GM21737 (cell line): ENCODE measurements around the gene FYN.
"Not testable (repeated sequence)": the region's sequence is repeated elsewhere in the genome, so short reads cannot be mapped to it uniquely, and the experiment has no call there.

Source experiments
- ATAC-seq: cut with Tn5 transposase; IDR thresholded peaks from one replicate; pipeline ENCODE4 v1.9.1; 2021; ENCODE audit warnings: mild to moderate bottlenecking, moderate library complexity; ENCODE audit not compliant: unreplicated experiment

The FYN gene

GRCh38 chr6:111793711-111794111 is 79.5 kb downstream of the FYN start:
- no peak for ATAC-seq

- ATAC-seq, result no peak
Measured at GRCh38 chr6:111792914-111793700, 80.1 kb downstream of the FYN start.

- no peak for ATAC-seq
Measured at GRCh38 chr6:111792241-111792640, 81.0 kb downstream of the FYN start.

- no peak for ATAC-seq
Measured at GRCh38 chr6:111791415-111791814, 81.8 kb downstream of the FYN start.

GRCh38 chr6:111789598-111789997 is 83.7 kb downstream of the FYN start:
- ATAC-seq, result no peak

- no peak for ATAC-seq
Measured at GRCh38 chr6:111788379-111789276, 84.6 kb downstream of the FYN start.

GRCh38 chr6:111786151-111786550 is 87.1 kb downstream of the FYN start:
- ATAC-seq, result not testable (repeated sequence)

- ATAC-seq, result no peak
Measured at GRCh38 chr6:111784433-111784832, 88.8 kb downstream of the FYN start.

GRCh38 chr6:111782887-111783466 is 90.3 kb downstream of the FYN start:
- ATAC-seq, result no peak

- ATAC-seq, result no peak
Measured at GRCh38 chr6:111782192-111782809, 91.0 kb downstream of the FYN start.

GRCh38 chr6:111781041-111781708 is 92.1 kb downstream of the FYN start:
- no peak for ATAC-seq

GRCh38 chr6:111780393-111780792 is 92.9 kb downstream of the FYN start:
- ATAC-seq, result no peak

GRCh38 chr6:111779660-111780059 is 93.6 kb downstream of the FYN start:
- ATAC-seq, result no peak

- no peak for ATAC-seq
Measured at GRCh38 chr6:111779031-111779430, 94.2 kb downstream of the FYN start.

- no peak for ATAC-seq
Measured at GRCh38 chr6:111777357-111777756, 95.9 kb downstream of the FYN start.

- ATAC-seq, result no peak
Measured at GRCh38 chr6:111776236-111777221, 96.7 kb downstream of the FYN start.

- ATAC-seq, result no peak
Measured at GRCh38 chr6:111775145-111775922, 97.9 kb downstream of the FYN start.

- ATAC-seq, result no peak
Measured at GRCh38 chr6:111774346-111774703, 98.9 kb downstream of the FYN start.
